Activated CD8-positive, alpha-beta memory T cell treated with anti-CD3 and anti-CD28 coated beads, Interleukin-2, amount 50 U/mL, for 24 hours (primary cell): ENCODE data around the gene COL4A2.

Source experiments
- DNase-seq: peaks from one replicate; pipeline ENCODE4 v3.0.0-alpha.2; 2020; ENCODE audit errors: extremely low read depth

Gene COL4A2

DNA sequence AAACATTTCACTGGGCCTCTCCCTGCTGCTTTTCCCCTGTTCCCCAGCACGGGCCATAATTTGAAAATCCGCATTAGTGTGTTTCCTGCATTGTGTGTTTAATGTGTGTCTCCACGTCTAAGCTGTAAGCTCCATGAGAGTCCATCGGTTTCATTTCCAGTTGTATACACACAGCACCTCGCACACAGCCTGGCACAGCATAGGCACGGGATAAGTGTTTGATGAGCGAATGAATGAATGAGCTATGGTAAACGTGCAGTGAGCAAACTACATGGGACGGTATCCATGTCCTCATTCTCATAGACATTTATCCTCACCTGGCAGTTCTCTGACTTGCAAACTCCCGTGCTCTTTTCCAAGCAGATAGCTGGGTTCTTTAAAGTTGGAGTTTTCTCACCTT is 148.4 kb downstream of the COL4A2 start:
- no peak for DNase-seq

DNA sequence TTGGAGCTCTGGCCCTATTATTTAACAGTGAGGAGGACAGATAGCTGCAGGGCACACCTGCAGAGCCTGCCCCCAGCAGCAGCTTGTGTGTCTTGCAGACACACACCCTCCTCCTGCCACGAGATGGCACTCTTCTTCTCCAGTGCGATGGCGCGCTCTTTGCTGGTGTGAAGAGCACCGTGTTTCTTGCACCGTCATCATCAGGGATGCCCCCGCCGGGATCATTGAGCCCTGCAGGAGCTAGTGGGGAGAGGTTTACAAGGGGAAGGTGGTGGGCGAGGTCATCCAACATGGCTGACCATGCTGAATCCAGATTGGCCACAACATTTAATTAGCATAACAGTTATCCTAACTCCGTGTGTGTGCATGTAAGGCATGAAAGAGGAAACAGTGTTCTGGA is 148.9 kb downstream of the COL4A2 start:
- peak; percentile 31 for DNase-seq

DNA sequence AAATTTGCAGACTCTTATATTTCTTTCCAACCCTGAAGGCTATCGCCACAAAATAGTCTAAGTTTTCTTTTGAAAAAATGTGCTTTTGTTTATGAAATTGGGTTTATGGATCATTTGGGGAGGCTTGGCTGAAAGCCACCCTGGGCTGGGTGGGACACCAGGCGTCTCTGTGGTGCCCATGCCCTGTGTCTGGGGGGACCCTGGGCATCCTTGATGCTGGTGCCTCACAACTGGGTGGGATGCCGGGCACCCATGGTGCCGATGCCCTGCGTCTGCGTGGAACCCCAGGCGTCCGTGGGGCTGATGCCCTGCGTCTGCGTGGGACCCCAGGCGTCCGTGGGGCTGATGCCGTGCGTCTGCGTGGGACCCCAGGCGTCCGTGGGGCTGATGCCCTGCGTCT is 149.5 kb downstream of the COL4A2 start:
- DNase-seq = no peak

DNA sequence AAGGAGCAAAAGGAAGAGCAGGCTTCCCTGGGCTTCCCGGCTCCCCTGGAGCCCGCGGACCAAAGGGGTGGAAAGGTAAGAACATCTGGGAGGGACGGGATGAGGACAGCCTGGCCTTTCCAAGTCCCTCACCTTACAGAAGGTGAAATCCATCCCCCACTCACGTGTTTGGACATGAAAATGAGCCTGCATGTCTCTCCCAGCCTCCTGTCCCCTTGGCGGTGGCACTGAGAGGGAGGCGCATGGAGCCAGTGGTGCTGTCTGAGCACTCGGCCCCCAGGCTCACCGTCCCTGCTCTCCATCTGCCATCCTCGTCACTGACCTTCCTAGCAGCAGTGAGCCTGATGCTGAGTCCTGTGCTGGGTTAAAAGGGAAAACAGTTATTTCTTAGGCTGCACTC is 150.3 kb downstream of the COL4A2 start:
- no peak for DNase-seq

DNA sequence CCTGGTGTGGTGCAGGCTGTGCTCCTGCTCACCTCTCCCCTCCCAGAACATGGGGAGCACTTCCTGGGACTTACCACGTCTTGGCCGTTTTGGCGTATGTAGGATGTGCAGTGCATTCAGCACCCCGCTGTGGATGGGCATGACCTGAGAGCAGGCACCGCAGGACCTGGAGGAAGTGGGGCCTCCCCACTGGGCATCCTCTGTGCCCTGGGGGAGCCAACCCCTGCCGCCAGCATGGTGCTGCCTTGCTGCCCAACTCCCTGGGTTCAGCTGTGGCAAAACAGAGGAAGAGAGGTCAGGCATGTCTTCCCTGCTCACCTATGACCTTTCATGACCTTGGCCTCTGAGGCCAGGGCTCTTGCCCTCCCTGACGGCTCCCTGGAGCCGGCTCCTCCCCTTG is 150.9 kb downstream of the COL4A2 start:
- no peak for DNase-seq

DNA sequence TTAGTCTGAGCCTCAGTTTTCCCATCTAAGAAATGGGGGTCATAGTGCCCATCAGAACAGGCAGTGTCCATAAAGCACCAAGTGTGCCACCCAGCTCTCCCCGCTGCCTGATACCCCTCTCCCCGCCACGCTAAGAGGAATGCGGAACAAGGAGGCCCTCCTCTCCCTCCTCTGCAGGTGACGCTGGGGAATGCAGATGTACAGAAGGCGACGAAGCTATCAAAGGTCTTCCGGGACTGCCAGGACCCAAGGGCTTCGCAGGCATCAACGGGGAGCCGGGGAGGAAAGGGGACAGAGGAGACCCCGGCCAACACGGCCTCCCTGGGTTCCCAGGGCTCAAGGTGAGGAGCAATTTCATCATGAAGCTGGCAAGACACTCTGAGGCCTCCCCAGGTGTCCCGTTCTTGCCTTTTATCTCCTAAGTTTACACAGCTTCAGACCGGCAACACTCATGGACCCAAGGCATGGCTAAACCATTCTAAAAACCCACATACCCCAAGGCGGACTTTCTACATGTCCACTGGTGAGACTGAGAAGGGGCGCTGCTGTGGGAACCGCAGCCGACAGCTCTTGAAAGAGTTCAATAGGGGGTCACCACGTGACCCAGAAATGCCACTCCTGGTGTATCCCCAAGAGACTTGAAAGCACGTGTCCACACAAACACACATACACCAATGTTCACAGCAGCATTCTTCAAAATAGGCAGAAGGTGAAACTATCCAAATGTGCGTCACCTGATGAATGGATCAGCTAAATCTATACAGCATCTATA is 151.7 kb downstream of the COL4A2 start:
- DNase-seq = no peak

DNA sequence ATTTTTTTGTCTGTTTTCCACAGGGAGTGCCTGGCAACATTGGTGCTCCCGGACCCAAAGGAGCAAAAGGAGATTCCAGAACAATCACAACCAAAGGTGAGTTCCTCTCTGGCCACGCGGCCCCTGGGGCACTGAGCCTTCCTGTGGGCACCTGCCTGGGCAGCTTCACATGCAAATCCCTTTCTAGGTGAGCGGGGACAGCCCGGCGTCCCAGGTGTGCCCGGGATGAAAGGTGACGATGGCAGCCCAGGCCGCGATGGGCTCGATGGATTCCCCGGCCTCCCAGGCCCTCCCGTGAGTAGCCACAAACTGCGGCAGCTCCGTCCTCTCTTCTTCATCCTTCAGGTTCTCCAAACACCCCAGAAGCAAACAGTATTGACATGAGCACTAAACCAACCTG is 155.0 kb downstream of the COL4A2 start:
- DNase-seq = no peak

DNA sequence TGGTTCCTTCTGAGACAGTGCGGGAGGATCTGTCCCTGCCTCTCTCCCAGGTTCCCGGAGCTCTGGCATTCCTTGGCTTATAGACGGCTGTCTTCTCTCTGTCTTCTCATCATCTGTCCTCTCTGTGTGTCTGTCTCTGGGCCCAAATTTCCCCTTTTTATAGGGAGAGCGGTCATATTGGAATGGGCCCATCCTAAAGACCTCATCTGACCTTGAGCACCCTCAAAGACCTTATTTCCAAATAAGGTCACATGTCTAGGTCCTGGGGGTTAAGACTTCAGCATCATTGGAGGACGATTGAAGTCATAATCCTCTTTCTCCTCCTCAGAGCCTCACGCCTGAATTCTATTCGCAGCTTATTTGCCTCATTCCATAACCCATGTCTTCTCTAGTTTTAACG is 156.1 kb downstream of the COL4A2 start:
- DNase-seq = no peak

DNA sequence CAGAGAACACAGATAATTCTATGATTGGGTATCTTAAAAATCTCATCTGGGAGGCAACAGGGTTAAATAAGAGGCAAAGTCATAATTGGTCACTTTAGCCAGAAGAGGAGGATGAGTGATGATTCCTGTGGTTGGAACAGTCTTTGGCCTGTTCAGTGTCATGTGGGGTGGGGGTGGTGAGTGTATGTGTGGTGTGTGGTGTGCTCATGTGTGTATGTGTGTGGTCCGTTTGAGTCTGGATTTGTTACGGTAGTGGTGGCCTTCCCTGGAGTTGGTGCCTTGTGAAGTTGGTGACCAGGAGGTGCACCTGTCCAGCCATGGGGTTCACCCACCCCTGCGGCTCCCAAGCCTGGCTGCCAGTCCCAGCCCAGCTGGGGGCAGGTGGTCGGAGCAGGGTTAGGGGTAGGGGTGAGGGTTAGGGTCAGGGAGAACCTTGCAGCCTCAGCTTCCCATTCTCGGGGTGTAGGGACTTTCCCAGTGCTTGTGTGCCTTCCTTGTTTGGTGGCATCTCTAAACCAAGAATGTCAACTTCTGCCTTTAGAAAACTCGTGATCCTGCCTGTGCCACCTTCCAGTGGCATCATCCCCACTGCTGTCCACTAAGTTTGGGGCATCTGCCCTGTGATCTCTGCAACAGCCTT is 156.9 kb downstream of the COL4A2 start:
- DNase-seq = no peak

DNA sequence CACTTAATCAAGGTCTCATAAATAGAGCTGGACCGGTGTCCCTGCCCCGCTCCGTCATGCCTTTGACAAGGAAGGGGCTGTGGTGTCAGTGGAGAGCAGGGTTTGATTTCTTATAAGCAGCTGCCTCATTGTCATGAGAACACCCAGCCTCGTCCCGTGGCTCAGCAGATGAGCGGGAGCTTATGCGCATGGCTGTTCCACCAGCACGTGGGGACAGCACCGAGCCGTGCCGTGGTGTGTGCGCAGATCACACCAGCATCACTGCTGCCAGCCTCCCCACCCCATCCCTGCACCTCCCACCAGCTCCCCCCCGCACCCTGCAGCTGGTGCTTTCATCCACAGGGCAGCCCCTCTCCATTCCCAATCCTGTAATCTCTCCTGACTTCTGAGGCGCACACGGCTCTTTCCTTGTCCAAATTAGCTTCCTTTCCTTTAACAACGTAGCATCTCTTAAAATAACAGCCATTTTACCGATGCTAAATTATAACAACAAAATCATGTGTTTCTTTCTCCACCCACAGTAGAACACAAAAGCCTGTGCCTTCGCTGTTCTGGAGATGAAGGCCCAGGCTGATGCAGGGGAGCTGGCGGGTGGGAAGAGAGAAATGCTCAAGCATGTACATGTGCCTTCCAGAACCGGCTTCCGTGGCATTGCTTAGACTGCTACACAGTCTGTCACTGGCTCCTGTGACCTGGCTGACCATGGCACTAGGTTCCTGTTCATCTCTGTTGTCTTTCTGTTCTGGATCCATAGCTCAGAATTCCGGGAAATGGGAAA is 157.7 kb downstream of the COL4A2 start:
- no peak for DNase-seq

DNA sequence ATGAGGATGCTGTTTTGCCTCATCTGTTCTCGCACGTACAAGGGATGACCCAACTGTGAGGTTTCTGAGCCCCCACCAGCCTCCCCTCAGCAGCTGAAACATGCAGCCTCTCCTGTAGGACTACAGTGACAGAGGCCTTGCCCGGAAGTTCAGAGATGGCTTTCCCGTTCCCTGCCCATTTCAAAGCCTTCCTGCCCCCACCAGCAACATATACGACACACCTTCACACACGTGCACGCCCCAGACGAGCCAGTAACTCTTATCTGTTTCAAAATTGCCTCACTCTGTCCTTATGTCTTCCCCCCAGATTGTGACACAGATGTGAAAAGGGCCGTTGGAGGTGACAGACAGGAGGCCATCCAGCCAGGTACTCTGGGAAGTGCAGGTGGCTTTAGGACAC is 158.6 kb downstream of the COL4A2 start:
- DNase-seq = no peak

DNA sequence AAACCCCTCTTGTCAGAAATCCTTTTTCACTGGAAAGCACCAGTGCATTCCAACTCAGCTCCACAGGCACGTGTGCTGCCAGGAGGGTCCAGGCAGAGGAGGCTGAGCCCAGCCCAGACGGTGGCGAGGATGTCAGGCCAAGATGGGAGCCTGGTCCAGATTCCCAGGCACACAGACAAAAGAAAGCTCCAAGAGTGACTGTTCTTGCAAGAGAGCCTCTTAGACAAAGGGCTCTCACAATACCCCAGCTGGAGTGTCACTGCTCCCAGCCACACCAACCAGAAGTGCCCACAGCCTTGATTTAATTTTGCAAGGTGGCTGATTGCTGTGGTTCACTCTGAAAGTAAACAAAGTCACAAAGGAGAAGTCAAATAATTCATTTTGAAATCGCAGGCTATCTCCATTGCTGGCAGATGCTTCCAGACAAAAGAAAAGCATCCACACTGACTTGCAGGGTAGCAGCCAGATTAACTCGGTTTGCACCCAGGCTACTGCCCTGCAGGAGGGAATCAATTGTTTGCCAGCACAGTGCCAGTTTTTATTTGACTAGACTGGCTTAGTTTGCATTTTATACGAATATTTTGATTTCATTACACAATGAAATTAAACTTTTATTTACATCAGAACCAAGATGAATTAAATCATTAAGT is 159.3 kb downstream of the COL4A2 start:
- no peak for DNase-seq

DNA sequence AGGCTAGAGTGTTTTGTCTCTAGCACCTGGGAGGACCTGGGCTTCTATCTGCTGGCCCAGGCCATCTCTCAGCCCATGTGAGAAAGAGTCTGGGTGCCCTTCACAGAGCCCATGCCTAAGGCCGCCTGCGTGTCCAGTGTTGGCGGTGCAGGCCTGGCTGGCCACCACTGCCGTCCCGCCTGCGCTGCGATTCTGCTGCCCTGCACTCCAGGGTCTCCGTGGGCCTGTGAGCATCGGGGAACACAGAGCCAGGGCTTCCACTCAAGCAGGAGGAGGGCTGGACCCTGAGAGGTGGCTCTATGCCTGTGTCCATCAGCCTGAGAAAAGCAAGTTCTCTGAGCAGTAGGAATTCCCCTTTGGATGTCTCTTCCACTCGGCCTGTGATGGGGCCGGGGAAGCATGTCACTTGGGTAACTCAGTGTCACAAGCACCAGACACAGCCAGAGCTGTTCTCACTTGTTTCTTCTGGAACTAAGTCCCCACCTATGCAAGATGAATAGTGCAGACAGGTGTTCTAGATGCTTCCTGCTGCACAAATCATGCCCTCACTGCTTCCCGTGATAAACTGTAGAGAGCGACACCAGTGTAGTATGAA is 160.5 kb downstream of the COL4A2 start:
- no peak for DNase-seq

DNA sequence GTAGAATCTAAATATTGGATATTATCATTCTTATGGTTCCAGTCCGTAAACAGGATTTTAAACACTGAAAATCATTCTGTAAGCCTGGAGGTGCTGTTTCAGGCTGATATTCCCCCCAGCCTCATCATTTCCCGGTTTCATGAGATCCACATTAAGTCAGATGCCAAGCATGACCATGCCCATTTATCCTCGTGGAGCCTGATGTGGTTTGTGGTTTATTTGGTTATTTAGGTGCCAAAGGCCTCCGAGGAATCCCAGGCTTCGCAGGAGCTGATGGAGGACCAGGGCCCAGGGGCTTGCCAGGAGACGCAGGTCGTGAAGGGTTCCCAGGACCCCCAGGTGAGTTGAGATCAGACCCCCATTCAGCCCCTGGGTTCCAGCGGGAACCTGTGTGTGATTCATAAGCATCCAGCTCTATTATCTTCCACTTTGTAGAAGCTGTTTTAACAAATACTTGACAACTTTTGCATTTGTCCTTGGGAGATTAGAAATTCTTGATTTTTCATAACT is 162.0 kb downstream of the COL4A2 start:
- DNase-seq = no peak

DNA sequence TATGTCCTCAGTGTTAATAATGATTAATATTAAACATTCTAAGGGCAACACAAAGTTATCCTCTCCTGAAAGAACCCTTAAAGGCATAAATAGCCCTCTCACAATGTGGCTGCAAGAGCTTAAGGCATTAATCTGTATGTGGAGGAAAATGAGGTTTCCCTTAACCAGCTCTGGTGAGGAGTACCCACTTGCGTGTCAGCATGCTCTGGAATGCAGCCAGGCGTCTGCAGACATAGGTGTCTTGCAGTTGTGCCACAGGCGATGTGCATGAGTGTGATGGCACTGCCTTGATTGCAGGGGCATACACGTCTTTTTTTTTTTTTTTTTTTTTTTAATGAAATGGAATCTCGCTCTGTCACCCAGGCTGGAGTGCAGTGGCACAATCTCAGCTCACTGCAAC is 162.5 kb downstream of the COL4A2 start:
- DNase-seq = no peak

DNA sequence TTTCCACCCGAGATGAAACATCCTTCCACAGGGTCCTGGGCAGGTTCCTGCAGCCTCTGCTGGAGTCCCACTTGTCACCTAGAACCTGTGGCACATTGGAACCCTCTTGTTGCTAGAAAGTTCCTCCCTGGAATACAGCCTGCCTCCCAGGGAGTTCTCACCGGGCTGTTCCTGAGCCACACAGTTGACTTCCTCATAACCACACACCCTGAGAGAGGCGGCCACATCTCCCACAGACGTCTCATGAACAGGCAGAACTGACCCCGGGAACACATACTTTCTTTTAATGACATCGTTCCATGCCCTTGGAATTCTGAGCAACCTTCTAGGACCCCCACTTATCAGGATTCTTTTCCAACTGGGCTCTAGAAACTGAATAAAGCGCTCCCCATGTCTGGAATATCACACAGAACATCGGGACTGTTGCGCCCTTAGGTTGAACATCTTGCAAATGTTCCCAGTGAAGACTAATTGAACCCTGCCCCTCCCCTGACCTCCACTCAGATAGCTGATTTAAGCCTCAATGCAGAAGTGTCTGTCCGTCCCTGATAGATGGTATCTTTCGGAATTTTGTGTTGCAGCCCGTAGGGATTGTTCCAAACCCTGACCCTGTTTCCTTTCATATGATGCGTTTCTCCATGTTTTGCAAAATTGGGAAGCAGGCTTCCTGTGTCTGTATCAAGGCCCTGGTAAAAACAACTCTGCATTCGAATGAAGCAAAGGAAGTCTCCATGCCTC is 163.4 kb downstream of the COL4A2 start:
- DNase-seq = no peak

DNA sequence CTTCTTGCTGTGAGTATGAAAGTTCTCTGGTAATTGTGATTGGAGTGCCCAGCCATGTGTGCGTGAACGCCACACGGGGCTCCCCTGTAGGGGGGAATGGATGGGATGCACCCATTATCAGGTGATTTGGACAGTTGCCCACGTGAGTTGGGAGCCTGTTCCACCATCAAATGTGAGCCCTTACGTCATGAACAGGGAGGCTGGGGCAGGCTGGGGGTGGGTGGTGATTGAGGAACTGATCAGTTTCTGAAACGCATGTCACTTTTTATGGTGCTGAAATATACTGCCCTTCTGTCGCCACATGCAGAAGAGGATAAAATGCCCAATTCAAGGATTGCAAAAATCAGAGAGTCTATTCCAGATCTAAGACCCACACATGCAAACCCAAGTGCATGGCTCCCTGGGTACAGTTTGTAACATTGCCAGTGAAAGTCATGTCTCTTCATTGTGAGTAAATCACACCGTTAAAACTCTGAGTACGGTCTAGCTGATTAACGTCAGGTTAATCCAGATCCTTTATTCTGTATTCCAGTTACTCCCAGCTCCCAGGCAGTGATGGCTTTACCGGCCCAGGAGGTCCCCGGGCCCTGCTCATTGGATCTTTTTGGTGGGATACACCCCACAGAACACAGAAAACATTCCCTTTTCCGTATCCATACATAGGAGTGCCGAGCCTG is 164.2 kb downstream of the COL4A2 start:
- no peak for DNase-seq

DNA sequence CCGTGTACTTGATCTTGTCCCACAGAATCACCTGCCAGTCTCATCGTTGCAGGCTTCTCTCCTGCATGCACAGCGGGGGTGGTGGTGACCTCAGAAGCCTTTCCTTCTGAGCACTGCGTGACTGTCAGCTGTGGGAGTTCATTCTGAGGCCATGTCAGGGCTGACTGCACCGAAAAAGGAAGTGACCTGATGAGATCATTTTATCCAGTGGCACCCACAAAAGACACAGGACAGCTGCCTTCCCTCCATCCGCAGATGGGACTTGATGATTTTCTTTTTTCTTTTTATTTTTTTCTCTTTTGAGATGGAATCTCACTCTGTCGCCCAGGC is 164.7 kb downstream of the COL4A2 start:
- no peak for DNase-seq

DNA sequence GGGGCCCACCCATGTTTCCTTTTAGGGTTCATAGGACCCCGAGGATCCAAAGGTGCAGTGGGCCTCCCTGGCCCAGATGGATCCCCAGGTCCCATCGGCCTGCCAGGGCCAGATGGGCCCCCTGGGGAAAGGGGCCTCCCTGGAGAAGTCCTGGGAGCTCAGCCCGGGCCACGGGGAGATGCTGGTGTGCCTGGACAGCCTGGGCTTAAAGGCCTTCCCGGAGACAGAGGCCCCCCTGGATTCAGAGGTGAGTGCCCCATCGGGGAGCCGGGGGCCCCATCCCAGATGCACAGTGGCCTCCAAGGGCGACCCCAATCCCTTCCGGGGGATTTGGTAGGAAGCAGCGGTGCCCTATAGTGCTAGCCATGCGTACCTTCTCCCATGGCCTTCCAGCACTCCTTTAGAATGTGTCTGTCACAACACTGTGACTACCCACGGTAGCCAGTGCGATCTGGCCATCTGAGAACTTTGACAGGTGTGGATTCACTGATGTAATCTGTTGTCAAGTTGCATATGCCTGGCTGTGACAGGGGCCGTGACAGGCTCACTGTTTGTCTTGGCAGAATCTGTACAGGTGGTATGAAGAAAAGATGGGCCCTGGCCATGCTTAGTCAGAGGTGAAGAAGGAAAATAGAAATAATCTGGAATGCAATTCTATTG is 165.9 kb downstream of the COL4A2 start:
- DNase-seq = no peak

DNA sequence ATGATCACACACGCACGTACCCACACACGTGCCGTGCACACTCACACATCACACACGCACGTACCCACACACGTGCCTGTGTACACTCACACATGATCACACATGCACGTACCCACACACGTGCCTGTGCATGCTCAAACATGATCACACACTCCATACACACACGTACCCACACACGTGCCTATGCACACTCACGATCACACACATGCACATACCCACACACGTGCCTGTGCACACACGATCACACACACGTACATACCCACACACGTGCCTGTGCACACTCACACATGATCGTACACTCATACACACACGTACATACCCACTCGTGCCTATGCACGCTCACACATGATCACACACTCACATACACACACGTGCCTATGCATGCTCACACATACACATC is 167.6 kb downstream of the COL4A2 start:
- DNase-seq = no peak
